Measurements from ENCODE around the gene NR2C2.

Gene NR2C2

GRCh38 chr3:15029625-15030024 lies 82.2 kb downstream of the NR2C2 start:
- DNase-seq (no peak), ATAC-seq (ENCODE audit: insufficient read depth, low read depth) (no peak)
- H3K9ac ChIP-seq (ENCODE audit: low read depth, low read length): no peak overlapping the region
- H3K4me2 ChIP-seq (ENCODE audit: insufficient read depth, low read length): no peak overlapping the region
- no peak overlapping the region for H2AFZ ChIP-seq (ENCODE audit: low read depth, low read length)
- H3K79me2 ChIP-seq (ENCODE audit: insufficient read depth, low read length): no peaks in the 10 kb centered on the region
- H3K4me1 ChIP-seq (ENCODE audit: insufficient read depth, low read length): no peaks in the 10 kb centered on the region
- H3K27ac ChIP-seq (ENCODE audit: low read length): no peak overlapping the region
- H3K9me3 ChIP-seq (ENCODE audit: insufficient read depth, low read length, severe bottlenecking): no peaks in the 10 kb centered on the region
- peaks cover 96% of the 10 kb centered on the region for H3K36me3 ChIP-seq (ENCODE audit: insufficient read depth, low read length)
- no peaks in the 10 kb centered on the region for H4K20me1 ChIP-seq (ENCODE audit: insufficient read depth, low read length)
- no peaks in the 10 kb centered on the region for H3K27me3 ChIP-seq (ENCODE audit: insufficient read depth, low read length, poor library complexity)
- TF ChIP-seq CTCF (IDR thresholded peaks at IDR 0.05; ENCODE audit: borderline replicate concordance, extremely low read depth, low read length, poor library complexity, severe bottlenecking) (no peak), EZH2 (IDR thresholded peaks at IDR 0.05; ENCODE audit: borderline replicate concordance, low read depth, low read length, severe bottlenecking) (no peak)
- no peak overlapping the region for H3K4me3 ChIP-seq (ENCODE audit: low read depth in 1 of 2, low read length in 2 of 2)

- H3K9ac ChIP-seq (ENCODE audit: low read depth, low read length): no peak overlapping the region
- H3K27ac ChIP-seq (ENCODE audit: low read length): no peak overlapping the region
- ATAC-seq (ENCODE audit: insufficient read depth, low read depth) (no peak), DNase-seq (no peak)
- H3K4me2 ChIP-seq (ENCODE audit: insufficient read depth, low read length): no peak overlapping the region
- no peaks in the 10 kb centered on the region for H3K79me2 ChIP-seq (ENCODE audit: insufficient read depth, low read length)
- TF ChIP-seq EZH2 (IDR thresholded peaks at IDR 0.05; ENCODE audit: borderline replicate concordance, low read depth, low read length, severe bottlenecking): no peak
- TF ChIP-seq CTCF (IDR thresholded peaks at IDR 0.05; ENCODE audit: borderline replicate concordance, extremely low read depth, low read length, poor library complexity, severe bottlenecking): no peak
- no peaks in the 10 kb centered on the region for H4K20me1 ChIP-seq (ENCODE audit: insufficient read depth, low read length)
- H3K4me1 ChIP-seq (ENCODE audit: insufficient read depth, low read length): no peaks in the 10 kb centered on the region
- peaks cover 96% of the 10 kb centered on the region for H3K36me3 ChIP-seq (ENCODE audit: insufficient read depth, low read length)
- H3K9me3 ChIP-seq (ENCODE audit: insufficient read depth, low read length, severe bottlenecking): no peaks in the 10 kb centered on the region
- H3K27me3 ChIP-seq (ENCODE audit: insufficient read depth, low read length, poor library complexity): no peaks in the 10 kb centered on the region
- no peak overlapping the region for H3K4me3 ChIP-seq (ENCODE audit: low read depth in 1 of 2, low read length in 2 of 2)
- no peak overlapping the region for H2AFZ ChIP-seq (ENCODE audit: low read depth, low read length)
These were observed 85.3 kb downstream of the NR2C2 start for GRCh38 chr3:15032650-15033049.

GRCh38 chr3:15033103-15033502 lies 85.7 kb downstream of the NR2C2 start:
- ATAC-seq (ENCODE audit: insufficient read depth, low read depth): no peak
- Histone ChIP-seq H3K4me1 (ENCODE audit: insufficient read depth, low read length) (no peaks in the 10 kb centered on the region), H3K27ac (ENCODE audit: low read length) (no peak overlapping the region), H3K79me2 (ENCODE audit: insufficient read depth, low read length) (no peaks in the 10 kb centered on the region), H3K4me3 (ENCODE audit: low read depth in 1 of 2, low read length in 2 of 2) (no peak overlapping the region), H3K9me3 (ENCODE audit: insufficient read depth, low read length, severe bottlenecking) (no peaks in the 10 kb centered on the region), H3K4me2 (ENCODE audit: insufficient read depth, low read length) (no peak overlapping the region), H2AFZ (ENCODE audit: low read depth, low read length) (no peak overlapping the region), H3K36me3 (ENCODE audit: insufficient read depth, low read length) (peaks cover 96% of the 10 kb centered on the region), H3K27me3 (ENCODE audit: insufficient read depth, low read length, poor library complexity) (no peaks in the 10 kb centered on the region), H4K20me1 (ENCODE audit: insufficient read depth, low read length) (no peaks in the 10 kb centered on the region), H3K9ac (ENCODE audit: low read depth, low read length) (no peak overlapping the region)
- no peak for DNase-seq
- TF ChIP-seq EZH2 (IDR thresholded peaks at IDR 0.05; ENCODE audit: borderline replicate concordance, low read depth, low read length, severe bottlenecking): no peak
- no peak for TF ChIP-seq CTCF (IDR thresholded peaks at IDR 0.05; ENCODE audit: borderline replicate concordance, extremely low read depth, low read length, poor library complexity, severe bottlenecking)

GRCh38 chr3:15038306-15038705 lies 90.9 kb downstream of the NR2C2 start:
- no peak overlapping the region for H3K4me3 ChIP-seq (ENCODE audit: low read depth in 1 of 2, low read length in 2 of 2)
- H4K20me1 ChIP-seq (ENCODE audit: insufficient read depth, low read length): no peaks in the 10 kb centered on the region
- DNase-seq: no peak
- peaks cover 95% of the 10 kb centered on the region for H3K36me3 ChIP-seq (ENCODE audit: insufficient read depth, low read length)
- H3K9ac ChIP-seq (ENCODE audit: low read depth, low read length): no peak overlapping the region
- no peak for ATAC-seq (ENCODE audit: insufficient read depth, low read depth)
- H3K4me1 ChIP-seq (ENCODE audit: insufficient read depth, low read length): no peaks in the 10 kb centered on the region
- H3K27ac ChIP-seq (ENCODE audit: low read length): no peak overlapping the region
- H3K27me3 ChIP-seq (ENCODE audit: insufficient read depth, low read length, poor library complexity): no peaks in the 10 kb centered on the region
- no peak overlapping the region for H3K4me2 ChIP-seq (ENCODE audit: insufficient read depth, low read length)
- TF ChIP-seq CTCF (IDR thresholded peaks at IDR 0.05; ENCODE audit: borderline replicate concordance, extremely low read depth, low read length, poor library complexity, severe bottlenecking) (no peak), EZH2 (IDR thresholded peaks at IDR 0.05; ENCODE audit: borderline replicate concordance, low read depth, low read length, severe bottlenecking) (no peak)
- H2AFZ ChIP-seq (ENCODE audit: low read depth, low read length): no peak overlapping the region
- no peaks in the 10 kb centered on the region for H3K79me2 ChIP-seq (ENCODE audit: insufficient read depth, low read length)
- no peaks in the 10 kb centered on the region for H3K9me3 ChIP-seq (ENCODE audit: insufficient read depth, low read length, severe bottlenecking)
